ENCODE results near the gene HNRNPUL1. TPM values are rescaled to one million over a fixed set of nuclear protein-coding genes. Genes with fewer than 3 reads are reported as not detected.
"Not testable (repeated sequence)": the region's sequence is repeated elsewhere in the genome, so short reads cannot be mapped to it uniquely, and the experiment has no call there.

Gene HNRNPUL1
- total and polyA plus RNA-seq, 3 experiments from 2014 or later, result 100 to 279 (median 270) TPM

DNA sequence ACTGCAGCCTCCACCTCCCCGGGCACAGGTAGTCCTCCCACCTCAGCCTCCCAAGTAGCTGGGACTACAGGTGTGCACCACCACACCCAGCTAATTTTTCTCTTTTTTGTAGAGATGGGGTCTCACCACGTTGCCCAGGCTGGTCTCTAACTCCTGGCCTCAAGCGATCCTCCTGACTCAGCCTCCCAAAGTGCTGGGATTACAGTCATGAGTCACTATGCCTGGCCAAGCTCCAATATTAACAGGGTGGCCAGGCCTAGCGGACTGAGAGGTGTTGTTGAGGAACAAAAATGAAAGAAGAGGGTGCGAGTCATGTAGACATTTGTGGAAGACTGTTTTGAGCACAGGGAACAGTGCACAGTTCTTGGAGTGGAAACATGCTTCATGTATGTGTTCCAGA is 34.8 kb upstream of the HNRNPUL1 start:
- H3K27me3 ChIP-seq (ENCODE audit: insufficient read depth, low read length, poor library complexity, severe bottlenecking); H3K4me3 ChIP-seq (ENCODE audit: low read length); H3K4me3 Mint-ChIP-seq; H3K27ac ChIP-seq (ENCODE audit: low read depth, low read length); H3K9me3 ChIP-seq (ENCODE audit: low read length); H3K36me3 Mint-ChIP-seq; H3K36me3 ChIP-seq (ENCODE audit: insufficient read depth, low read length); H3K27ac Mint-ChIP-seq; DNase-seq; H3K9me3 Mint-ChIP-seq: not testable (repeated sequence)
- H3K4me1 ChIP-seq (ENCODE audit: insufficient read depth, low read length), result peaks cover 13% of the 10 kb centered on the region
- Mint-ChIP-seq H3K27me3 (peaks cover 8 to 32% of the 10 kb centered on the region in 2 donors), H3K4me1 (peaks cover 13 to 15% (median 15%) of the 10 kb centered on the region in 3 donors)
- ChIA-PET POLR2A (interaction anchor here (0.7 kb wide), 1 partner anchor 9 kb away, joined by 3 read pairs; no protein-coding TSS in a partner anchor), CTCF (interaction anchor here (0.8 kb wide), 1 partner anchor 11 kb away, joined by 3 read pairs; the partner anchor contains the start of gene AXL)

- H3K4me1 Mint-ChIP-seq, result peaks cover 13 to 15% (median 15%) of the 10 kb centered on the region in 3 donors
- no peaks in the 10 kb centered on the region for H3K36me3 Mint-ChIP-seq
- no peaks in the 10 kb centered on the region for H3K9me3 ChIP-seq (ENCODE audit: low read length)
- peaks cover 13% of the 10 kb centered on the region for H3K4me1 ChIP-seq (ENCODE audit: insufficient read depth, low read length)
- H3K27ac ChIP-seq (ENCODE audit: low read depth, low read length), result no peak overlapping the region
- no peak overlapping the region for H3K4me3 Mint-ChIP-seq
- no peak overlapping the region for H3K4me3 ChIP-seq (ENCODE audit: low read length)
- CTCF ChIA-PET, result no interaction called here
- no peaks in the 10 kb centered on the region for H3K9me3 Mint-ChIP-seq
- H3K27me3 Mint-ChIP-seq, result peaks cover 8 to 28% of the 10 kb centered on the region in 2 donors
- no peak for DNase-seq
- POLR2A ChIA-PET, result no interaction called here
- no peaks in the 10 kb centered on the region for H3K27me3 ChIP-seq (ENCODE audit: insufficient read depth, low read length, poor library complexity, severe bottlenecking)
- H3K27ac Mint-ChIP-seq, result no peak overlapping the region
- no peaks in the 10 kb centered on the region for H3K36me3 ChIP-seq (ENCODE audit: insufficient read depth, low read length)
Observed at GRCh38 chr19:41230067-41230857, 33.9 kb upstream of the HNRNPUL1 start.

DNA sequence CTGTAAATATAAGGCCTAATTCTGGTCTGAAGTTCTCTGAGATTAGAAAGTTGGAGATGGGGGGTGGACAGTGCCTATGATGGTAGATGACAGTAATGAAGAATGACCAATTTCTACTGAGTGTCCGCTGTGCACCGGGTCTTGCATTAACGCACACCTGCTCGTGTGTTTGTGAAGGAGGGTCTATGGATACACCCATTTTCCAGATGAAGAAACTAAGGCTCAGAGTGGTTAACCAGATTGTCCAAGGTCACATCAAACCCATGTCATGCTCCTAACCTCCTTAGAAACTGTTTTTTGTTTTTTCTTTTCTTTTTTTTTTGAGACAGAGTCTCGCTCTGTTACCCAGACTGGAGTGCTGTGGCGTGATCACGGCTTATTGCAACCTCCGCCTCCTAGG is 31.5 kb upstream of the HNRNPUL1 start:
- H3K36me3 Mint-ChIP-seq, result no peaks in the 10 kb centered on the region
- no peaks in the 10 kb centered on the region for H3K36me3 ChIP-seq (ENCODE audit: insufficient read depth, low read length)
- POLR2A ChIA-PET, result no interaction called here
- no peaks in the 10 kb centered on the region for H3K27me3 ChIP-seq (ENCODE audit: insufficient read depth, low read length, poor library complexity, severe bottlenecking)
- H3K9me3 Mint-ChIP-seq, result no peaks in the 10 kb centered on the region
- H3K9me3 ChIP-seq (ENCODE audit: low read length), result no peaks in the 10 kb centered on the region
- H3K27ac Mint-ChIP-seq, result peak overlapping the region in 1 of 8 donors; percentile 38
- no peaks in the 10 kb centered on the region for H3K4me1 ChIP-seq (ENCODE audit: insufficient read depth, low read length)
- H3K27ac ChIP-seq (ENCODE audit: low read depth, low read length), result no peak overlapping the region
- no peak for DNase-seq
- peaks cover 2 to 12% of the 10 kb centered on the region in 2 donors for H3K27me3 Mint-ChIP-seq
- H3K4me3 ChIP-seq (ENCODE audit: low read length), result no peak overlapping the region
- H3K4me3 Mint-ChIP-seq, result no peak overlapping the region
- CTCF ChIA-PET, result interaction anchor here (0.9 kb wide), 1 partner anchor 28 kb away, joined by 3 read pairs; no protein-coding TSS in a partner anchor
- H3K4me1 Mint-ChIP-seq, result no peaks in the 10 kb centered on the region

- Mint-ChIP-seq H3K36me3 (no peaks in the 10 kb centered on the region), H3K27me3 (peaks cover 0 to 9% of the 10 kb centered on the region in 2 donors), H3K4me1 (no peaks in the 10 kb centered on the region), H3K4me3 (no peak overlapping the region), H3K9me3 (no peaks in the 10 kb centered on the region), H3K27ac (no peak overlapping the region)
- Histone ChIP-seq H3K9me3 (ENCODE audit: low read length) (no peaks in the 10 kb centered on the region), H3K27me3 (ENCODE audit: insufficient read depth, low read length, poor library complexity, severe bottlenecking) (no peaks in the 10 kb centered on the region), H3K4me3 (ENCODE audit: low read length) (no peak overlapping the region), H3K4me1 (ENCODE audit: insufficient read depth, low read length) (no peaks in the 10 kb centered on the region), H3K27ac (ENCODE audit: low read depth, low read length) (no peak overlapping the region), H3K36me3 (ENCODE audit: insufficient read depth, low read length) (no peaks in the 10 kb centered on the region)
- CTCF ChIA-PET, result interaction anchor here (0.9 to 1.4 kb wide), 2 partner anchors 10 to 29 kb away, joined by 3 to 4 read pairs; no protein-coding TSS in a partner anchor
- POLR2A ChIA-PET, result no interaction called here
- DNase-seq, result no peak
Observed at GRCh38 chr19:41233748-41234240, 30.4 kb upstream of the HNRNPUL1 start.

GRCh38 chr19:41234512-41235168 is 29.5 kb upstream of the HNRNPUL1 start:
- DNase-seq, result no peak
- peak overlapping the region in 1 of 8 donors; percentile 36 for H3K27ac Mint-ChIP-seq
- H3K4me3 Mint-ChIP-seq, result no peak overlapping the region
- Histone ChIP-seq H3K4me1 (ENCODE audit: insufficient read depth, low read length) (no peaks in the 10 kb centered on the region), H3K27me3 (ENCODE audit: insufficient read depth, low read length, poor library complexity, severe bottlenecking) (no peaks in the 10 kb centered on the region), H3K9me3 (ENCODE audit: low read length) (no peaks in the 10 kb centered on the region), H3K27ac (ENCODE audit: low read depth, low read length) (no peak overlapping the region), H3K4me3 (ENCODE audit: low read length) (no peak overlapping the region), H3K36me3 (ENCODE audit: insufficient read depth, low read length) (no peaks in the 10 kb centered on the region)
- no peaks in the 10 kb centered on the region for H3K36me3 Mint-ChIP-seq
- ChIA-PET CTCF (interaction anchor here (1.4 kb wide), 1 partner anchor 10 kb away, joined by 4 read pairs; no protein-coding TSS in a partner anchor), POLR2A (interaction anchor here (0.5 kb wide), 1 partner anchor 28 kb away, joined by 3 read pairs; no protein-coding TSS in a partner anchor)
- no peaks in the 10 kb centered on the region for H3K4me1 Mint-ChIP-seq
- peaks cover 4 to 15% of the 10 kb centered on the region in 2 donors for H3K27me3 Mint-ChIP-seq
- no peaks in the 10 kb centered on the region for H3K9me3 Mint-ChIP-seq

DNA sequence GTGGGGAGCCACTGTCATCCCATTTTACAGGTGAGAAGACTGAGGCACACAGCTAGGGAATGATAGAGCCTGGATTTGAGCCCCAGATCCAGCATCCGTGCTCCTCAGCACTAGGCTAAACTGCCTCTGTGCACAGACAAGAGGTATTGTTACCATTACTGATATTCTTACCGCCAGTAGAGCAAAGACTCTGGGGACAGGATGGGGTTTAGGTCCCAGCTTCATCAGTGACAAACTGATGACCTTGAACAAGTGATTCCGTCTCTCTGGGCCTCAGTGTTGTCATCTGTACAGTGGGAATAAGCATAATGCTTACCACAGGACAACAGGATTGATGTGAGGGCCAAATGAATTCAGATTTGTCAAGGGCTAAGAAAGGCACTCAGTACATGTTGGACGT is 28.7 kb upstream of the HNRNPUL1 start:
- no peaks in the 10 kb centered on the region for H3K9me3 Mint-ChIP-seq
- no peaks in the 10 kb centered on the region for H3K36me3 Mint-ChIP-seq
- ChIA-PET CTCF (no interaction called here), POLR2A (interaction anchor here (0.5 to 0.7 kb wide), 2 partner anchors 27 to 593 kb away, joined by 3 to 8 read pairs; no protein-coding TSS in a partner anchor)
- H3K4me3 Mint-ChIP-seq, result no peak overlapping the region
- H3K4me1 Mint-ChIP-seq, result no peaks in the 10 kb centered on the region
- H3K27ac Mint-ChIP-seq, result peak overlapping the region in 1 of 8 donors; percentile 23
- H3K27ac ChIP-seq (ENCODE audit: low read depth, low read length), result no peak overlapping the region
- no peak overlapping the region for H3K4me3 ChIP-seq (ENCODE audit: low read length)
- no peak for DNase-seq
- H3K27me3 Mint-ChIP-seq, result peaks cover 4 to 16% of the 10 kb centered on the region in 2 donors
- H3K9me3 ChIP-seq (ENCODE audit: low read length), result no peaks in the 10 kb centered on the region
- no peaks in the 10 kb centered on the region for H3K4me1 ChIP-seq (ENCODE audit: insufficient read depth, low read length)
- no peaks in the 10 kb centered on the region for H3K27me3 ChIP-seq (ENCODE audit: insufficient read depth, low read length, poor library complexity, severe bottlenecking)
- H3K36me3 ChIP-seq (ENCODE audit: insufficient read depth, low read length), result no peaks in the 10 kb centered on the region

DNA sequence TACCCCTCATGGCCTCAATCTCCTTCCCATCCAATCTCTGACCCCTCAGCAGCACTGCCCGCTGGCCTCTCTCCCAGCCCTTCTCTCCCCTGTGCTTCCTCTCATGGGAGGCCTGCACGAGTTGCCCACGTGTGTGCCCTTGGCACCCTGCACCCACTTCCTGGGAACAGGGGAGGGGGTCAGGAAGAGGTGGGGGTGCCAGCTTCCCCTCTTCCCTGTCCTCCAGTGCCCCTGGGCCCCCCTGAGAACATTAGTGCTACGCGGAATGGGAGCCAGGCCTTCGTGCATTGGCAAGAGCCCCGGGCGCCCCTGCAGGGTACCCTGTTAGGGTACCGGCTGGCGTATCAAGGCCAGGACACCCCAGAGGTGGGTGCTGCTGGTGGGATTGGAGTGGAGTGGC is 25.9 kb upstream of the HNRNPUL1 start:
- POLR2A ChIA-PET, result no interaction called here
- H3K27me3 Mint-ChIP-seq, result peaks cover 4 to 12% of the 10 kb centered on the region in 2 donors

GRCh38 chr19:41239363-41239762 is 24.8 kb upstream of the HNRNPUL1 start:
- no peaks in the 10 kb centered on the region for H3K9me3 ChIP-seq (ENCODE audit: low read length)
- H3K4me3 ChIP-seq (ENCODE audit: low read length), result no peak overlapping the region
- Mint-ChIP-seq H3K4me3 (no peak overlapping the region), H3K27ac (peak overlapping the region in 1 of 8 donors; percentile 33), H3K27me3 (peaks cover 4 to 12% of the 10 kb centered on the region in 2 donors), H3K36me3 (no peaks in the 10 kb centered on the region), H3K9me3 (no peaks in the 10 kb centered on the region), H3K4me1 (no peaks in the 10 kb centered on the region)
- no peak for DNase-seq
- no peak overlapping the region for H3K27ac ChIP-seq (ENCODE audit: low read depth, low read length)
- H3K4me1 ChIP-seq (ENCODE audit: insufficient read depth, low read length), result no peaks in the 10 kb centered on the region
- no peaks in the 10 kb centered on the region for H3K27me3 ChIP-seq (ENCODE audit: insufficient read depth, low read length, poor library complexity, severe bottlenecking)
- ChIA-PET POLR2A (no interaction called here), CTCF (no interaction called here)
- H3K36me3 ChIP-seq (ENCODE audit: insufficient read depth, low read length), result no peaks in the 10 kb centered on the region

More for the DNA sequence above, 25.9 kb upstream of the HNRNPUL1 start:
- H3K9me3 Mint-ChIP-seq, result no peaks in the 10 kb centered on the region
- no peak overlapping the region for H3K27ac Mint-ChIP-seq
- no peak overlapping the region for H3K4me3 Mint-ChIP-seq
- DNase-seq, result no peak
- no peaks in the 10 kb centered on the region for H3K36me3 Mint-ChIP-seq
- Histone ChIP-seq H3K36me3 (ENCODE audit: insufficient read depth, low read length) (no peaks in the 10 kb centered on the region), H3K9me3 (ENCODE audit: low read length) (no peaks in the 10 kb centered on the region), H3K27me3 (ENCODE audit: insufficient read depth, low read length, poor library complexity, severe bottlenecking) (no peaks in the 10 kb centered on the region), H3K4me3 (ENCODE audit: low read length) (no peak overlapping the region), H3K4me1 (ENCODE audit: insufficient read depth, low read length) (no peaks in the 10 kb centered on the region), H3K27ac (ENCODE audit: low read depth, low read length) (no peak overlapping the region)
- no peaks in the 10 kb centered on the region for H3K4me1 Mint-ChIP-seq
- CTCF ChIA-PET, result interaction anchor here (1.7 kb wide), 1 partner anchor 34 kb away, joined by 5 read pairs; no protein-coding TSS in a partner anchor

Measured in CD8-positive, alpha-beta memory T cell (primary cell).